Neural progenitor cell (in vitro differentiated cells): Measurements from ENCODE around the gene MAP2K7.

ENCODE experiments used
- EZH2 ChIP-seq: fragments of 200-600 bp; sonication (generic); IDR thresholded peaks from 2 replicates; pipeline ENCODE4 v1.6.1; 2017; ENCODE audit warnings: antibody characterized with exemption, mild to moderate bottlenecking, moderate library complexity
- TF ChIP-seq, protein P1 (sequence below): fragments of 200-600 bp; sonication (generic); IDR thresholded peaks from 2 replicates; pipeline ENCODE4 v1.5.1; 2017; ENCODE audit warnings: antibody characterized with exemption, mild to moderate bottlenecking

DNA sequence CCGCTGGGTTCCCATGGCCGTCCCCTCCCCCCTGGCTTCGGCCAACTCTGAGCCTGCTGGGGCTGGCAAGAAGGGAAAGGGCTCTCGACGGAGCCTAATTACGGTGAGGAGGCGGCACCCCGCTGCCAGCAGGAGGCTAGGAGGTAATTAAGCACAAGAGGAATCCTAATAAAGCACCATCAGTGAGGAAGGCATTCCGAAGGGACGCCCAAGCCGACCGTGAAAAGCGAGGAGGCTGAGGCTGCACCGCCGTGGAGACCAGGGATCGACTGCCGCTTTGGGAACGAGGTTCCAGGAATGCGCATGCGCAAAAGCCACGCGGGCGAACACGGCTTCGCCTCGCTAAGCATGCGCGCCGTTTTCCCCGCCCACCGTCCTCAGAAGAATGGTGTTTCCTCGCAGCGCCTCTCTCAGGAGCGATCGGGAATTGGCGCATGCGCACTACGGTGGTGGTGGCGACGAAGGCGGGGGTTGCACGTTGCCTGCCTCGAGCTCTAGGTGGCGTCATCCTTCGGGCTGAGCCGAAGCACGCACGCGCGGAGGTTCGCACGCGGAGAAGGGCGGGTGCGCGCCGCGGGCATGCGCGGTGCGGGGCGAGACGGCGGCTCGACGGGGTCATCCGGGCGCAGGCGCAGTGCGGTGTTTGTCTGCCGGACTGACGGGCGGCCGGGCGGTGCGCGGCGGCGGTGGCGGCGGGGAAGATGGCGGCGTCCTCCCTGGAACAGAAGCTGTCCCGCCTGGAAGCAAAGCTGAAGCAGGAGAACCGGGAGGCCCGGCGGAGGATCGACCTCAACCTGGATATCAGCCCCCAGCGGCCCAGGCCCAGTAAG, at the start of gene MAP2K7:
- TF ChIP-seq EZH2 = no peak
- TF ChIP-seq, protein P1, sequence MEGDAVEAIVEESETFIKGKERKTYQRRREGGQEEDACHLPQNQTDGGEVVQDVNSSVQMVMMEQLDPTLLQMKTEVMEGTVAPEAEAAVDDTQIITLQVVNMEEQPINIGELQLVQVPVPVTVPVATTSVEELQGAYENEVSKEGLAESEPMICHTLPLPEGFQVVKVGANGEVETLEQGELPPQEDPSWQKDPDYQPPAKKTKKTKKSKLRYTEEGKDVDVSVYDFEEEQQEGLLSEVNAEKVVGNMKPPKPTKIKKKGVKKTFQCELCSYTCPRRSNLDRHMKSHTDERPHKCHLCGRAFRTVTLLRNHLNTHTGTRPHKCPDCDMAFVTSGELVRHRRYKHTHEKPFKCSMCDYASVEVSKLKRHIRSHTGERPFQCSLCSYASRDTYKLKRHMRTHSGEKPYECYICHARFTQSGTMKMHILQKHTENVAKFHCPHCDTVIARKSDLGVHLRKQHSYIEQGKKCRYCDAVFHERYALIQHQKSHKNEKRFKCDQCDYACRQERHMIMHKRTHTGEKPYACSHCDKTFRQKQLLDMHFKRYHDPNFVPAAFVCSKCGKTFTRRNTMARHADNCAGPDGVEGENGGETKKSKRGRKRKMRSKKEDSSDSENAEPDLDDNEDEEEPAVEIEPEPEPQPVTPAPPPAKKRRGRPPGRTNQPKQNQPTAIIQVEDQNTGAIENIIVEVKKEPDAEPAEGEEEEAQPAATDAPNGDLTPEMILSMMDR = peak; percentile 71
